IMR-90 (cell line): Measurements from ENCODE around the gene PNKP. TPM values are rescaled to one million over a fixed set of nuclear protein-coding genes. Genes with fewer than 3 reads are reported as not detected.

Source experiments
- ATAC-seq: fragments of 200-7000 bp; cut with Tn5 transposase; 2 replicates; pipeline ENCODE4 v1.9.1; 2020; ENCODE audit warnings: low read depth, mild to moderate bottlenecking, moderate library complexity
- BruUV-seq: library from RNA; stranded (reverse); fragments of 400-500 nt; replicated peaks from 2 replicates; lab custom pipeline; 2021; lab: Mats Ljungman, UMichigan
- CTCF ChIA-PET: fragments of 300-600 bp; formaldehyde crosslinking; extraction: SDS; loops from one replicate; lab custom pipeline; 2021; ENCODE audit warnings: antibody characterized with exemption; lab: Yijun Ruan, JAX
- POLR2A ChIA-PET: fragments of 300-600 bp; sonication (Branson Sonifier 250); formaldehyde crosslinking; loops from one replicate; lab custom pipeline; 2022; ENCODE audit warnings: antibody characterized with exemption; ENCODE audit not compliant: unreplicated experiment; lab: Charles Lee
- DNase-seq: peaks from one replicate; pipeline ENCODE4 v3.0.0; 2013
- H2AFZ ChIP-seq: replicated peaks from 2 replicates; pipeline ENCODE3; 2013; ENCODE audit warnings: low read length, mild to moderate bottlenecking; ENCODE audit not compliant: poor library complexity
- H2AK5ac ChIP-seq: 2 replicates; pipeline ENCODE4 v1.6.1; 2013; ENCODE audit warnings: low read depth, low read length, inconsistent platforms
- H2AK9ac ChIP-seq: replicated peaks from 2 replicates; pipeline ENCODE3; 2013; ENCODE audit warnings: mild to moderate bottlenecking, low read depth, low read length, moderate library complexity; ENCODE audit not compliant: poor library complexity
- H2BK120ac ChIP-seq: 2 replicates; pipeline ENCODE4 v1.6.1; 2013; ENCODE audit warnings: low read depth, low read length, inconsistent platforms
- H2BK15ac ChIP-seq: 3 replicates; pipeline ENCODE4 v1.6.1; 2013; ENCODE audit warnings: low read depth, low read length, inconsistent platforms
- H2BK20ac ChIP-seq: 2 replicates; pipeline ENCODE4 v1.6.1; 2013; ENCODE audit warnings: low read depth, mild to moderate bottlenecking, inconsistent platforms, low read length, moderate library complexity
- H2BK5ac ChIP-seq: 2 replicates; pipeline ENCODE4 v1.6.1; 2013; ENCODE audit warnings: mild to moderate bottlenecking, low read depth, low read length, inconsistent platforms; ENCODE audit not compliant: poor library complexity, severe bottlenecking
- H3K14ac ChIP-seq: replicated peaks from 2 replicates; pipeline ENCODE4 v1.6.1; 2013; ENCODE audit warnings: low read depth, low read length, inconsistent platforms
- H3K18ac ChIP-seq: 2 replicates; pipeline ENCODE4 v1.6.1; 2013; ENCODE audit warnings: low read depth, low read length, control low read depth
- H3K23ac ChIP-seq: 2 replicates; pipeline ENCODE4 v1.6.1; 2013; ENCODE audit warnings: low read depth, low read length, inconsistent platforms
- H3K27ac ChIP-seq: 2 replicates; pipeline ENCODE4 v1.5.1; 2013; ENCODE audit warnings: mild to moderate bottlenecking, control low read depth, low read length; ENCODE audit not compliant: insufficient read depth
- H3K27me3 ChIP-seq: 2 replicates; pipeline ENCODE4 v1.6.1; 2013; ENCODE audit warnings: low read length; ENCODE audit not compliant: control insufficient read depth, insufficient read depth
- H3K36me3 ChIP-seq: 2 replicates; pipeline ENCODE4 v1.6.1; 2013; ENCODE audit warnings: low read length, mixed read lengths; ENCODE audit not compliant: control insufficient read depth, insufficient read depth
- H3K4ac ChIP-seq: 2 replicates; pipeline ENCODE4 v1.6.1; 2013; ENCODE audit warnings: low read depth, low read length, inconsistent platforms
- H3K4me1 ChIP-seq: 2 replicates; pipeline ENCODE4 v1.6.1; 2013; ENCODE audit warnings: low read length, mixed read lengths; ENCODE audit not compliant: control insufficient read depth, insufficient read depth
- H3K4me2 ChIP-seq: 2 replicates; pipeline ENCODE4 v1.6.1; 2013; ENCODE audit warnings: low read depth, mild to moderate bottlenecking, control low read depth, low read length, moderate library complexity
- H3K4me3 ChIP-seq: 2 replicates; pipeline ENCODE4 v1.5.1; 2013; ENCODE audit warnings: low read depth, mild to moderate bottlenecking, control low read depth, low read length, moderate library complexity; ENCODE audit not compliant: insufficient read depth
- H3K56ac ChIP-seq: 2 replicates; pipeline ENCODE4 v1.6.1; 2013; ENCODE audit warnings: low read length, inconsistent platforms; ENCODE audit not compliant: insufficient read depth; ENCODE audit errors: extremely low read depth
- H3K79me1 ChIP-seq, 2 experiments: 2 replicates each; pipeline ENCODE4 v1.6.1; 2013; ENCODE audit warnings: low read length in 2 of 2, inconsistent platforms in 1 of 2, low read depth in 1 of 2
- H3K9ac ChIP-seq: 2 replicates; pipeline ENCODE4 v1.6.1; 2013; ENCODE audit warnings: low read depth, low read length, control low read depth
- H3K9me1 ChIP-seq: 2 replicates; pipeline ENCODE4 v1.6.1; 2013; ENCODE audit warnings: low read length, inconsistent platforms; ENCODE audit not compliant: insufficient read depth
- H3K9me3 ChIP-seq: 2 replicates; pipeline ENCODE4 v1.6.1; 2013; ENCODE audit warnings: low read length; ENCODE audit not compliant: control insufficient read depth, insufficient read depth
- H4K20me1 ChIP-seq: 2 replicates; pipeline ENCODE4 v1.6.1; 2013; ENCODE audit warnings: low read length, inconsistent platforms; ENCODE audit not compliant: insufficient read depth
- H4K5ac ChIP-seq: 2 replicates; pipeline ENCODE4 v1.6.1; 2013; ENCODE audit warnings: mild to moderate bottlenecking, low read depth, low read length, control low read depth
- H4K8ac ChIP-seq, 2 experiments: 2 replicates each; pipeline ENCODE4 v1.6.1; 2013; ENCODE audit warnings: low read depth in 2 of 2, low read length in 2 of 2, control low read depth in 1 of 2, inconsistent platforms in 1 of 2
- H4K91ac ChIP-seq: 2 replicates; pipeline ENCODE4 v1.6.1; 2013; ENCODE audit warnings: low read depth, low read length, inconsistent platforms; ENCODE audit not compliant: insufficient read depth
- BHLHE40 ChIP-seq: fragments of 150-350 bp; IDR thresholded peaks from 2 replicates; pipeline ENCODE4 v1.6.1; 2016; ENCODE audit warnings: mild to moderate bottlenecking, low read depth, low read length
- POLR2A ChIP-seq: IDR thresholded peaks from 2 replicates; pipeline ENCODE4 v1.6.1; 2012; ENCODE audit warnings: mild to moderate bottlenecking, low read depth, low read length
- WGBS, 2 experiments: methylation state at CpG; one replicate each; pipeline versions ENCODE4 v1.1.5 to v1.1.7; 2013; ENCODE audit warnings: missing lambda C conversion rate in 2 of 2; ENCODE audit not compliant: insufficient read length in 1 of 2; ENCODE audit errors: extremely low coverage in 2 of 2; 5-methylcytosine and 5-hydroxymethylcytosine counted together
- dilution Hi-C: fragments of 300-500 bp; cut with HindIII; formaldehyde crosslinking; loops from one replicate; pipeline ENCODE4 v1.14.3; 2018; ENCODE audit warnings: low sequenced_read_pairs; ENCODE audit not compliant: unreplicated experiment
- in situ Hi-C: fragments of 300-500 bp; cut with MboI; formaldehyde crosslinking; loops from 3 replicates; pipeline ENCODE4 v1.14.3; 2019; ENCODE audit warnings: low sequenced_read_pairs, inconsistent platforms, mixed read lengths
- intact Hi-C: fragments of 100-400 bp; cut with micrococcal nuclease; formaldehyde crosslinking; loops from 2 replicates; pipeline ENCODE4 v1.10.0; 2022
- polyA plus RNA-seq, 3 experiments: library from polyadenylated mRNA; depleted of rRNA; stranded (reverse); fragments of >200 nt; gene quantifications; 2 replicates each; pipeline ENCODE4 v1.2.3, GENCODE V29; 2012; ENCODE audit warnings: low replicate concordance in 1 of 3
- total RNA-seq: library from RNA; depleted of rRNA; stranded (reverse); fragments of >200 nt; gene quantifications from 2 replicates; pipeline ENCODE4 v1.2.3, GENCODE V29; 2012

PNKP gene
- total and polyA plus RNA-seq, 2 of the 4 experiments (the other 2 are of a cell fraction) = 14.2 to 25.0 TPM

DNA sequence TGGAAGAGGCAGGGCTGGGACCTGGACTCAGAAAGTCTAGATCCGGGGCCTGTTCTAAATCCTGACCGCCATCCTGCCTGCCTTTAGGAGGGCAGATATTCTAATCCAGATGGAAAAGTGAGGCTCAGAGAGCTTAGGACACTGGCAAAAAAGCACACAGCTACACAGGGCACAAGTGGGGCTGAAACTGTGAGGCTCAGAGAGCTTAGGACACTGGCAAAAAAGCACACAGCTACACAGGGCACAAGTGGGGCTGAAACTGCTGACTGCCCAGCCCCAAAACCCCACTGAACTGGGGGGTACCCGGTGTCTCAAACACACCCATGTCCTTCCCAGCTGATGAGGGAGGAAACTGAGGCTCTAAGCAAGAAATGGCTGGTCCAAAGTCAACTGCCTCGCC is 7.8 kb upstream of the PNKP start:
- no peak overlapping the region for H3K56ac ChIP-seq
- in situ Hi-C loops (no loop called here), intact Hi-C loops (loop anchor here (5.0 kb wide), 1 partner anchor 152 kb away; the partner anchor contains the start of genes VRK3 and ZNF473), dilution Hi-C loops (no loop called here)
- peaks cover 7% of the 10 kb centered on the region for H3K9me1 ChIP-seq
- DNase-seq (no peak), ATAC-seq (no peak)
- H2BK20ac ChIP-seq = no peak overlapping the region
- H3K23ac ChIP-seq = peak overlapping the region; percentile 78; the same call in 1 of the 2 replicates
- H3K4me2 ChIP-seq = peak overlapping the region; percentile 99
- H2BK5ac ChIP-seq = peak overlapping the region; percentile 96
- H2AFZ ChIP-seq = peak overlapping the region; percentile 17
- H2BK120ac ChIP-seq = no peak overlapping the region
- no peaks in the 10 kb centered on the region for H3K27me3 ChIP-seq
- H2AK9ac ChIP-seq = peak overlapping the region; percentile 100
- H3K4me1 ChIP-seq = peaks cover 8% of the 10 kb centered on the region
- peak overlapping the region; percentile 63 for H3K4me3 ChIP-seq
- H3K9me3 ChIP-seq = no peaks in the 10 kb centered on the region
- peaks cover 12% of the 10 kb centered on the region; the same call in 1 of the 2 replicates for H3K36me3 ChIP-seq
- H3K18ac ChIP-seq = no peak overlapping the region
- H3K9ac ChIP-seq = peak overlapping the region; percentile 97
- no peak for TF ChIP-seq BHLHE40
- no peak for TF ChIP-seq POLR2A
- H3K14ac ChIP-seq = peak overlapping the region; percentile 98
- H4K91ac ChIP-seq = peak overlapping the region; percentile 98
- peak overlapping the region; percentile 99 for H4K5ac ChIP-seq
- H4K8ac ChIP-seq = peak overlapping the region; percentile 97 to 98
- H2AK5ac ChIP-seq = peak overlapping the region; percentile 96
- peaks cover 27 to 65% of the 10 kb centered on the region in 2 experiments for H3K79me1 ChIP-seq
- WGBS, 2 experiments = 100% methylated on average over 2 of the region's 4 CpGs; no CpG with 5 or more reads in 1 of the 2 experiments
- BruUV-seq = no TSS peak
- H3K27ac ChIP-seq = peak overlapping the region; percentile 97
- no peaks in the 10 kb centered on the region; the same call in 1 of the 2 replicates for H4K20me1 ChIP-seq
- H3K4ac ChIP-seq = peak overlapping the region; percentile 98
- ChIA-PET POLR2A (no interaction called here), CTCF (no interaction called here)
- H2BK15ac ChIP-seq = no peak overlapping the region
